ENCODE measurements around the gene GABRB1.
A peak's percentile ranks its signal among the peaks of the same experiment; 100 is the strongest.

Gene GABRB1

GRCh38 chr4:47471064-47471463 is 439.7 kb downstream of the GABRB1 start:
- Histone ChIP-seq H2AFZ (ENCODE audit: low read depth, low read length) (no peak overlapping the region), H3K4me2 (ENCODE audit: insufficient read depth, low read length) (no peak overlapping the region), H3K9ac (ENCODE audit: low read depth, low read length) (no peak overlapping the region), H3K4me3 (ENCODE audit: low read depth in 1 of 2, low read length in 2 of 2) (no peak overlapping the region), H3K4me1 (ENCODE audit: insufficient read depth, low read length) (no peaks in the 10 kb centered on the region), H3K9me3 (ENCODE audit: insufficient read depth, low read length, severe bottlenecking) (no peaks in the 10 kb centered on the region), H4K20me1 (ENCODE audit: insufficient read depth, low read length) (no peaks in the 10 kb centered on the region), H3K36me3 (ENCODE audit: insufficient read depth, low read length) (no peaks in the 10 kb centered on the region), H3K27ac (ENCODE audit: low read length) (no peak overlapping the region), H3K79me2 (ENCODE audit: insufficient read depth, low read length) (no peaks in the 10 kb centered on the region), H3K27me3 (ENCODE audit: insufficient read depth, low read length, poor library complexity) (no peaks in the 10 kb centered on the region)
- no peak for DNase-seq
- no peak for TF ChIP-seq CTCF (IDR thresholded peaks at IDR 0.05; ENCODE audit: borderline replicate concordance, extremely low read depth, low read length, poor library complexity, severe bottlenecking)
- no peak for ATAC-seq (ENCODE audit: insufficient read depth, low read depth)

- ATAC-seq (ENCODE audit: insufficient read depth, low read depth) = no peak
- no peaks in the 10 kb centered on the region for H3K79me2 ChIP-seq (ENCODE audit: insufficient read depth, low read length)
- H3K4me2 ChIP-seq (ENCODE audit: insufficient read depth, low read length) = no peak overlapping the region
- no peaks in the 10 kb centered on the region for H3K9me3 ChIP-seq (ENCODE audit: insufficient read depth, low read length, severe bottlenecking)
- H3K27ac ChIP-seq (ENCODE audit: low read length) = no peak overlapping the region
- no peaks in the 10 kb centered on the region for H4K20me1 ChIP-seq (ENCODE audit: insufficient read depth, low read length)
- TF ChIP-seq EZH2 (IDR thresholded peaks at IDR 0.05; ENCODE audit: borderline replicate concordance, low read depth, low read length, severe bottlenecking) (no peak), CTCF (IDR thresholded peaks at IDR 0.05; ENCODE audit: borderline replicate concordance, extremely low read depth, low read length, poor library complexity, severe bottlenecking) (no peak)
- H3K27me3 ChIP-seq (ENCODE audit: insufficient read depth, low read length, poor library complexity) = no peaks in the 10 kb centered on the region
- H3K36me3 ChIP-seq (ENCODE audit: insufficient read depth, low read length) = no peaks in the 10 kb centered on the region
- H3K9ac ChIP-seq (ENCODE audit: low read depth, low read length) = no peak overlapping the region
- DNase-seq = no peak
- H3K4me1 ChIP-seq (ENCODE audit: insufficient read depth, low read length) = no peaks in the 10 kb centered on the region
- no peak overlapping the region for H2AFZ ChIP-seq (ENCODE audit: low read depth, low read length)
- H3K4me3 ChIP-seq (ENCODE audit: low read depth in 1 of 2, low read length in 2 of 2) = no peak overlapping the region
These were observed 440.2 kb downstream of the GABRB1 start for GRCh38 chr4:47471591-47471990.

GRCh38 chr4:47473141-47473750 is 441.9 kb downstream of the GABRB1 start:
- H3K27me3 ChIP-seq (ENCODE audit: insufficient read depth, low read length, poor library complexity) = no peaks in the 10 kb centered on the region
- no peaks in the 10 kb centered on the region for H3K4me1 ChIP-seq (ENCODE audit: insufficient read depth, low read length)
- H3K9me3 ChIP-seq (ENCODE audit: insufficient read depth, low read length, severe bottlenecking) = no peaks in the 10 kb centered on the region
- no peak overlapping the region for H3K27ac ChIP-seq (ENCODE audit: low read length)
- ATAC-seq (ENCODE audit: insufficient read depth, low read depth) (no peak), DNase-seq (no peak)
- 0 out of 2 replicates have a peak overlapping the region, but pooled peaks have one; percentile 34 for H2AFZ ChIP-seq (ENCODE audit: low read depth, low read length)
- no peaks in the 10 kb centered on the region for H3K36me3 ChIP-seq (ENCODE audit: insufficient read depth, low read length)
- TF ChIP-seq EZH2 (IDR thresholded peaks at IDR 0.05; ENCODE audit: borderline replicate concordance, low read depth, low read length, severe bottlenecking) (no peak), CTCF (IDR thresholded peaks at IDR 0.05; ENCODE audit: borderline replicate concordance, extremely low read depth, low read length, poor library complexity, severe bottlenecking) (no peak)
- H3K4me2 ChIP-seq (ENCODE audit: insufficient read depth, low read length) = no peak overlapping the region
- no peak overlapping the region for H3K4me3 ChIP-seq (ENCODE audit: low read depth in 1 of 2, low read length in 2 of 2)
- H4K20me1 ChIP-seq (ENCODE audit: insufficient read depth, low read length) = no peaks in the 10 kb centered on the region
- H3K9ac ChIP-seq (ENCODE audit: low read depth, low read length) = no peak overlapping the region
- no peaks in the 10 kb centered on the region for H3K79me2 ChIP-seq (ENCODE audit: insufficient read depth, low read length)

GRCh38 chr4:47474799-47475198 is 443.4 kb downstream of the GABRB1 start:
- H4K20me1 ChIP-seq (ENCODE audit: insufficient read depth, low read length) = no peaks in the 10 kb centered on the region
- no peak overlapping the region for H3K4me2 ChIP-seq (ENCODE audit: insufficient read depth, low read length)
- ATAC-seq (ENCODE audit: insufficient read depth, low read depth) (no peak), DNase-seq (no peak)
- no peaks in the 10 kb centered on the region for H3K79me2 ChIP-seq (ENCODE audit: insufficient read depth, low read length)
- H3K9me3 ChIP-seq (ENCODE audit: insufficient read depth, low read length, severe bottlenecking) = no peaks in the 10 kb centered on the region
- H3K4me1 ChIP-seq (ENCODE audit: insufficient read depth, low read length) = no peaks in the 10 kb centered on the region
- TF ChIP-seq EZH2 (IDR thresholded peaks at IDR 0.05; ENCODE audit: borderline replicate concordance, low read depth, low read length, severe bottlenecking) = no peak
- no peak for TF ChIP-seq CTCF (IDR thresholded peaks at IDR 0.05; ENCODE audit: borderline replicate concordance, extremely low read depth, low read length, poor library complexity, severe bottlenecking)
- H3K27ac ChIP-seq (ENCODE audit: low read length) = no peak overlapping the region
- no peak overlapping the region for H3K4me3 ChIP-seq (ENCODE audit: low read depth in 1 of 2, low read length in 2 of 2)
- H3K36me3 ChIP-seq (ENCODE audit: insufficient read depth, low read length) = no peaks in the 10 kb centered on the region
- H2AFZ ChIP-seq (ENCODE audit: low read depth, low read length) = no peak overlapping the region
- no peak overlapping the region for H3K9ac ChIP-seq (ENCODE audit: low read depth, low read length)
- no peaks in the 10 kb centered on the region for H3K27me3 ChIP-seq (ENCODE audit: insufficient read depth, low read length, poor library complexity)

All from DND-41 (cell line).